Keratinocyte (primary cell): ENCODE data around the gene ERC2.

Source experiments
- CTCF ChIP-seq, 3 experiments: IDR thresholded peaks in 1 of 3; conservative IDR thresholded peaks in 1 of 3; optimal IDR thresholded peaks in 1 of 3; 2 replicates in 2 of 3; 3 replicates in 1 of 3; pipeline versions ENCODE3 to v1.5.1; 2011; ENCODE audit warnings: low read length in 3 of 3, mild to moderate bottlenecking in 3 of 3, moderate library complexity in 2 of 3, control low read depth in 1 of 3, inconsistent platforms in 1 of 3; ENCODE audit not compliant: insufficient read depth in 2 of 3; ENCODE audit errors: extremely low read depth in 1 of 3
- EZH2 ChIP-seq: IDR thresholded peaks from one replicate; pipeline ENCODE4 v1.6.1; 2012; ENCODE audit warnings: inconsistent platforms, mild to moderate bottlenecking, low read length, moderate library complexity

GRCh38 chr3:55595420-55595819, 872.8 kb downstream of the ERC2 start:
- TF ChIP-seq CTCF (optimal IDR thresholded peaks at IDR 0.05 in 1 of 3, IDR thresholded peaks at IDR 0.05 in 1 of 3, conservative IDR thresholded peaks at IDR 0.05 in 1 of 3; ENCODE audit: extremely low read depth in 1 of 3, insufficient read depth in 2 of 3, low read length in 3 of 3) (no peak), EZH2 (no peak)
